CD8-positive, alpha-beta memory T cell (primary cell): Measurements from ENCODE around the gene LUZP1. TPM values are rescaled to one million over a fixed set of nuclear protein-coding genes. Genes with fewer than 3 reads are reported as not detected.

Experiments used
- CTCF ChIA-PET: fragments of 350-600 bp; sonication (Branson Sonifier 250); formaldehyde crosslinking; loops from one replicate; lab custom pipeline; 2021; ENCODE audit warnings: antibody characterized with exemption; lab: Charles Lee
- POLR2A ChIA-PET: fragments of 350-600 bp; sonication (Branson Sonifier 250); formaldehyde crosslinking; loops from one replicate; lab custom pipeline; 2021; ENCODE audit warnings: antibody characterized with exemption; lab: Charles Lee
- DNase-seq, 5 donors: peaks; one replicate each; pipeline versions ENCODE4 v3.0.0 to v3.0.0-alpha.2; 2020 to 2022; ENCODE audit warnings: mixed read lengths in 1 of 5
- H3K27ac ChIP-seq: one replicate; pipeline ENCODE4 v1.7.0; 2013; ENCODE audit warnings: low read depth, mild to moderate bottlenecking, low read length, moderate library complexity
- H3K27me3 ChIP-seq: 2 replicates; pipeline ENCODE4 v1.7.0; 2013; ENCODE audit warnings: low read length, mild to moderate bottlenecking; ENCODE audit not compliant: insufficient read depth, poor library complexity, severe bottlenecking
- H3K36me3 ChIP-seq: 2 replicates; pipeline ENCODE4 v1.7.0; 2013; ENCODE audit warnings: mild to moderate bottlenecking, low read length, moderate library complexity; ENCODE audit not compliant: insufficient read depth
- H3K4me1 ChIP-seq: 2 replicates; pipeline ENCODE4 v1.7.0; 2013; ENCODE audit warnings: mild to moderate bottlenecking, low read length, moderate library complexity; ENCODE audit not compliant: insufficient read depth
- H3K4me3 ChIP-seq: 2 replicates; pipeline ENCODE4 v1.7.0; 2013; ENCODE audit warnings: mild to moderate bottlenecking, low read length
- H3K9me3 ChIP-seq: 2 replicates; pipeline ENCODE4 v1.7.0; 2013; ENCODE audit warnings: mild to moderate bottlenecking, low read length
- H3K27ac Mint-ChIP-seq, 8 donors: one replicate each; pipeline ENCODE4 v1.8.0; 2020 to 2021; ENCODE audit warnings: mixed read lengths in 8 of 8, mild to moderate bottlenecking in 6 of 8, inconsistent platforms in 3 of 8, moderate library complexity in 3 of 8
- H3K27me3 Mint-ChIP-seq, 2 donors: one replicate each; pipeline ENCODE4 v1.8.0; 2020 to 2021; ENCODE audit warnings: mixed read lengths in 2 of 2, mild to moderate bottlenecking in 1 of 2, moderate library complexity in 1 of 2
- H3K36me3 Mint-ChIP-seq, 3 donors: one replicate each; pipeline ENCODE4 v1.8.0; 2020 to 2021; ENCODE audit warnings: mixed read lengths in 3 of 3, inconsistent platforms in 1 of 3, mild to moderate bottlenecking in 1 of 3
- H3K4me1 Mint-ChIP-seq, 3 donors: one replicate each; pipeline ENCODE4 v1.8.0; 2020 to 2021; ENCODE audit warnings: mixed read lengths in 3 of 3, inconsistent platforms in 1 of 3, mild to moderate bottlenecking in 1 of 3
- H3K4me3 Mint-ChIP-seq, 7 donors: one replicate each; pipeline ENCODE4 v1.8.0; 2020 to 2021; ENCODE audit warnings: mixed read lengths in 7 of 7, mild to moderate bottlenecking in 6 of 7, moderate library complexity in 4 of 7, inconsistent platforms in 2 of 7
- H3K9me3 Mint-ChIP-seq, 5 donors: one replicate each; pipeline ENCODE4 v1.8.0; 2020 to 2022; ENCODE audit warnings: mixed read lengths in 5 of 5, mild to moderate bottlenecking in 3 of 5, moderate library complexity in 2 of 5, inconsistent platforms in 1 of 5
- polyA plus RNA-seq: library from polyadenylated mRNA; unstranded; fragments of 300-500 nt; fragmentation: Illumina TruSeq; gene quantifications from one replicate; pipeline ENCODE4 v1.2.3, GENCODE V29; 2021
- total RNA-seq, 2 experiments: library from RNA; stranded (reverse); gene quantifications; one replicate each; pipeline ENCODE4 v1.2.3, GENCODE V29; 2021

Gene LUZP1
- total and polyA plus RNA-seq, 3 experiments from 2014 or later: 19.5 to 32.8 (median 19.6) TPM

- Histone ChIP-seq H3K36me3 (peaks cover 3% of the 10 kb centered on the region), H3K4me1 (peaks cover 36% of the 10 kb centered on the region), H3K27me3 (no peaks in the 10 kb centered on the region), H3K4me3 (no peak overlapping the region), H3K9me3 (no peaks in the 10 kb centered on the region), H3K27ac (no peak overlapping the region)
- peak overlapping the region; percentile 11 to 98 (median 90) for H3K27ac Mint-ChIP-seq
- CTCF ChIA-PET: interaction anchor here (1.1 to 7.5 kb wide), 7 partner anchors 8 to 73 kb away, joined by 4 to 37 read pairs (median 5); no protein-coding TSS in a partner anchor
- peaks cover 56 to 64% (median 59%) of the 10 kb centered on the region in 3 donors for H3K4me1 Mint-ChIP-seq
- no peaks in the 10 kb centered on the region for H3K9me3 Mint-ChIP-seq
- H3K4me3 Mint-ChIP-seq: peak overlapping the region in 6 of 7 donors; percentile 18 to 68 (median 36)
- POLR2A ChIA-PET: interaction anchor here (1.6 kb wide), 1 partner anchor 10 kb away, joined by 7 read pairs; no protein-coding TSS in a partner anchor
- DNase-seq: no peak
- H3K36me3 Mint-ChIP-seq: peaks cover 3 to 27% (median 4%) of the 10 kb centered on the region in 3 donors
- H3K27me3 Mint-ChIP-seq: peaks cover 0 to 1% of the 10 kb centered on the region in 2 donors
These were observed 58.3 kb downstream of the LUZP1 start for GRCh38 chr1:23110391-23110790.

GRCh38 chr1:23108918-23109533 lies 59.6 kb downstream of the LUZP1 start:
- no peak overlapping the region for H3K4me3 ChIP-seq
- no peaks in the 10 kb centered on the region for H3K27me3 ChIP-seq
- H3K27ac Mint-ChIP-seq: peak overlapping the region in 7 of 8 donors; percentile 17 to 90 (median 71)
- peaks cover 48 to 62% (median 56%) of the 10 kb centered on the region in 3 donors for H3K4me1 Mint-ChIP-seq
- H3K9me3 ChIP-seq: no peaks in the 10 kb centered on the region
- DNase-seq: no peak
- H3K36me3 ChIP-seq: peaks cover 3% of the 10 kb centered on the region
- peak overlapping the region in 2 of 7 donors; percentile 15 to 39 for H3K4me3 Mint-ChIP-seq
- ChIA-PET POLR2A (interaction anchor here (0.6 kb wide), 1 partner anchor 10 kb away, joined by 4 read pairs; no protein-coding TSS in a partner anchor), CTCF (interaction anchor here (1.3 to 7.5 kb wide), 5 partner anchors 9 to 75 kb away, joined by 3 to 37 read pairs (median 6); no protein-coding TSS in a partner anchor)
- H3K27me3 Mint-ChIP-seq: peaks cover 0 to 1% of the 10 kb centered on the region in 2 donors
- H3K9me3 Mint-ChIP-seq: no peaks in the 10 kb centered on the region
- H3K36me3 Mint-ChIP-seq: peaks cover 3 to 30% (median 4%) of the 10 kb centered on the region in 3 donors
- H3K27ac ChIP-seq: no peak overlapping the region
- peaks cover 34% of the 10 kb centered on the region for H3K4me1 ChIP-seq

DNA sequence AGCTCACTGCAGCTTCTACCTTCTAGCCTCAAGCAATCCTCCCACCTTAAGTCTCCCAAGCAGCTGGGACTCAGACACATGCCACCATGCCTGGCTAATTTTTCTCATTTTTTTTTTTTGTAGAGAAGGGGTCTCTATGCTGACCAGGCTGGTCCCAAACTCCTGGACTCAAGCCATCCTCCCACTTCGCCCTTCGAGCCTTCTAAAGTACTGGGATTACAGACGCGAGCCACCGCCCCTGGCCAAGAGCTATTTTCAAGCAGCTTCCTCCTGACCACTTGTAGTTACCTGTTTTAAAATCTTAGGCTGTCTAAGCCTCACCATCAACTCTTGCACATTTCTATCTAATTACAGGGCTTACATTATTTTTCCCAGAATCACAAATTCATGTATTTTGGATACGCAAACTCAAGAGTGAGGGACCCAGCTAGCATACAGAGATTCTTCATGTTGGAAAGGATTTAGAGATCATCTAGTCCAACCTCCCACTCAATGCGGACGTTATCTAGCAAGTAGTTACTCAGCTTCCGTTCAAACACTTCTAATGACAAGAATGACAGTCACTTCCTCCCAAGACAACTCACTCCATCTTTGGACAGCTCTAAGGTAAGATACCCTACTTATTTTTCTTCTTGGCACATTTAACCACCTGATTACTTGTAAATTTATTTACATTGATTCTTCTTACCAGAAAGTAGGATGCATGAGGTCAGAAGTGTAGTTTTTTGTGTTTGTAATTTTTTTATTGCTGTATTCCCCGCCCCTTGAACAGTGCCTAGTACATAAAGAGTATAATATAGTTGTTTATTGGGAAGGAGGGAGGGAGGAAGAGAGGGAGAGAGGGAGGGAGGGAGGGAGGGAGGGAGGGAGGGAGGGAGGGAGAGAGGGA lies 65.4 kb downstream of the LUZP1 start:
- ChIA-PET CTCF (interaction anchor here (1.1 to 12.8 kb wide), 5 partner anchors 16 to 83 kb away, joined by 4 to 317 read pairs (median 4); no protein-coding TSS in a partner anchor), POLR2A (interaction anchor here (0.7 to 1.7 kb wide), 4 partner anchors 17 to 80 kb away, joined by 3 to 7 read pairs (median 6); partner anchors contain the start of gene LUZP1)
- Histone ChIP-seq H3K9me3 (no peaks in the 10 kb centered on the region), H3K27me3 (no peaks in the 10 kb centered on the region), H3K4me3 (no peak overlapping the region), H3K27ac (peak overlapping the region; percentile 32), H3K36me3 (no peaks in the 10 kb centered on the region), H3K4me1 (peaks cover 33% of the 10 kb centered on the region)
- H3K36me3 Mint-ChIP-seq: peaks cover 3 to 20% (median 4%) of the 10 kb centered on the region in 3 donors
- H3K9me3 Mint-ChIP-seq: no peaks in the 10 kb centered on the region
- H3K27me3 Mint-ChIP-seq: no peaks in the 10 kb centered on the region
- H3K27ac Mint-ChIP-seq: peak overlapping the region; percentile 90 to 99 (median 97)
- H3K4me1 Mint-ChIP-seq: peaks cover 50 to 65% (median 65%) of the 10 kb centered on the region in 3 donors
- H3K4me3 Mint-ChIP-seq: peak overlapping the region; percentile 57 to 85 (median 76)
- peak in 3 of 5 donors; percentile 7 to 60 (median 22) for DNase-seq

- Histone ChIP-seq H3K9me3 (no peaks in the 10 kb centered on the region), H3K27me3 (no peaks in the 10 kb centered on the region), H3K4me1 (peaks cover 33% of the 10 kb centered on the region), H3K36me3 (no peaks in the 10 kb centered on the region), H3K27ac (no peak overlapping the region), H3K4me3 (no peak overlapping the region)
- Mint-ChIP-seq H3K36me3 (peaks cover 0 to 14% (median 0%) of the 10 kb centered on the region in 3 donors), H3K4me1 (peaks cover 53 to 68% (median 66%) of the 10 kb centered on the region in 3 donors), H3K4me3 (peak overlapping the region in 5 of 7 donors; percentile 12 to 57 (median 28)), H3K9me3 (no peaks in the 10 kb centered on the region), H3K27ac (peak overlapping the region; percentile 64 to 99 (median 92)), H3K27me3 (no peaks in the 10 kb centered on the region)
- POLR2A ChIA-PET: interaction anchor here (0.6 to 1.7 kb wide), 4 partner anchors 12 to 81 kb away, joined by 3 to 7 read pairs (median 3); partner anchors contain the start of gene LUZP1
- CTCF ChIA-PET: interaction anchor here (1.1 to 12.8 kb wide), 5 partner anchors 17 to 84 kb away, joined by 4 to 317 read pairs (median 4); no protein-coding TSS in a partner anchor
- DNase-seq: no peak
These were observed 66.4 kb downstream of the LUZP1 start for GRCh38 chr1:23102289-23102688.

GRCh38 chr1:23101887-23102286 lies 66.8 kb downstream of the LUZP1 start:
- peaks cover 33% of the 10 kb centered on the region for H3K4me1 ChIP-seq
- no peaks in the 10 kb centered on the region for H3K27me3 ChIP-seq
- ChIA-PET POLR2A (interaction anchor here (0.9 to 1.7 kb wide), 2 partner anchors 18 to 67 kb away, joined by 3 to 7 read pairs; partner anchors contain the start of gene LUZP1), CTCF (interaction anchor here (1.3 to 12.8 kb wide), 3 partner anchors 18 to 85 kb away, joined by 3 to 317 read pairs (median 13); no protein-coding TSS in a partner anchor)
- DNase-seq: no peak
- Mint-ChIP-seq H3K4me1 (peaks cover 51 to 68% (median 66%) of the 10 kb centered on the region in 3 donors), H3K9me3 (no peaks in the 10 kb centered on the region), H3K36me3 (peaks cover 0 to 11% (median 0%) of the 10 kb centered on the region in 3 donors), H3K27me3 (no peaks in the 10 kb centered on the region), H3K27ac (peak overlapping the region; percentile 64 to 99 (median 92)), H3K4me3 (peak overlapping the region in 3 of 7 donors; percentile 12 to 57 (median 28))
- H3K4me3 ChIP-seq: no peak overlapping the region
- H3K27ac ChIP-seq: no peak overlapping the region
- H3K9me3 ChIP-seq: no peaks in the 10 kb centered on the region
- H3K36me3 ChIP-seq: no peaks in the 10 kb centered on the region

GRCh38 chr1:23101101-23101827 lies 67.4 kb downstream of the LUZP1 start:
- no peak overlapping the region for H3K4me3 ChIP-seq
- no peaks in the 10 kb centered on the region for H3K9me3 ChIP-seq
- Mint-ChIP-seq H3K27ac (peak overlapping the region; percentile 15 to 99 (median 92)), H3K4me1 (peaks cover 48 to 68% (median 61%) of the 10 kb centered on the region in 3 donors), H3K4me3 (no peak overlapping the region), H3K27me3 (no peaks in the 10 kb centered on the region), H3K9me3 (no peaks in the 10 kb centered on the region), H3K36me3 (peaks cover 0 to 7% (median 0%) of the 10 kb centered on the region in 3 donors)
- no peak overlapping the region for H3K27ac ChIP-seq
- H3K36me3 ChIP-seq: no peaks in the 10 kb centered on the region
- DNase-seq: no peak
- H3K4me1 ChIP-seq: peaks cover 33% of the 10 kb centered on the region
- ChIA-PET POLR2A (interaction anchor here (0.8 to 1.7 kb wide), 3 partner anchors 10 to 74 kb away, joined by 5 to 10 read pairs (median 7); no protein-coding TSS in a partner anchor), CTCF (interaction anchor here (0.7 to 12.8 kb wide), 8 partner anchors 8 to 85 kb away, joined by 3 to 317 read pairs (median 6); no protein-coding TSS in a partner anchor)
- no peaks in the 10 kb centered on the region for H3K27me3 ChIP-seq
